ENCODE measurements around the gene SRR.

Gene SRR

DNA sequence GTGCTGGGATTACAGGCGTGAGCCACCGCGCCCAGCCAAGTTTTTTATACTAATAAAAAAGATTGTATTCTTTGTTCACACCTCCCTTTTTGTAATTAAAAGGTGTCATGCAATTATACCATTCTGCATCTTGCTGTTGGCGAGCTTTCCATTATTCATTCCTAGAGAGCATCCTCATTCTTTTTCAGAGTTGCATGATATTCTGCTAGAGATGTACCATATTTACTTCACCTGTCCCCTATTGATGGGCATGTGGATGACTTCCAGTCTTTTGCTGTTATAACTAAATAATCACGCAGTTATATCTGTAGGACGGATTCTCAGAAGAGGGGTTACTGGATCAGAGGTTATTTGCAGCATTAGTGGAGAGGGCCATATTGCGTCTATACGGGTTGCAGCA is 50.6 kb downstream of the SRR start:
- TF ChIP-seq TAF1 (IDR thresholded peaks at IDR 0.05; ENCODE audit: borderline replicate concordance, insufficient read depth, low read length) (no peak), POLR2AphosphoS5 (IDR thresholded peaks at IDR 0.05; ENCODE audit: low read depth, low read length) (no peak), FOXP2 (optimal IDR thresholded peaks at IDR 0.05; ENCODE audit: borderline replicate concordance, extremely low read depth, extremely low read length, insufficient read depth) (no peak)

DNA sequence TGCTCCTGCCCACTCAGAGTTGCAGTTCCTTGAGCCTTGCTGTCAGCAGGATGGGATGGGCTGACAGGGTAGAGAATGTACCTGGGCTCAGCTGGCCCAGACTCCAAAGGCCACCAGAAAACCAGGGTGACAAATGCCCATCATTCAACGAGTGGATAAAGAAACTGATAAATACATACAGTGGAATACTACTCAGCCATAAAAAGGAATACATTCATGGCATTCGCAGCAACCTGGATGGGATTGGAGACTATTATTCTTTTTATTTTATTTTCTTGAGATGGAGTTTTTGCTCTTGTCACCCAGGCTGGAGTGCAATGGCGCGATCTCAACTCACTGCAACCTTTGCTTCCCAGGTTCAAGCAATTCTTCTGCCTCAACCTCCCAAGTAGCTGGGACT is 53.5 kb downstream of the SRR start:
- TF ChIP-seq TAF1 (IDR thresholded peaks at IDR 0.05; ENCODE audit: borderline replicate concordance, insufficient read depth, low read length) (no peak), FOXP2 (optimal IDR thresholded peaks at IDR 0.05; ENCODE audit: borderline replicate concordance, extremely low read depth, extremely low read length, insufficient read depth) (no peak), POLR2AphosphoS5 (IDR thresholded peaks at IDR 0.05; ENCODE audit: low read depth, low read length) (no peak), SIN3A (IDR thresholded peaks at IDR 0.05; ENCODE audit: borderline replicate concordance, insufficient read depth, low read length) (no peak)
- TF ChIP-seq, protein P1, sequence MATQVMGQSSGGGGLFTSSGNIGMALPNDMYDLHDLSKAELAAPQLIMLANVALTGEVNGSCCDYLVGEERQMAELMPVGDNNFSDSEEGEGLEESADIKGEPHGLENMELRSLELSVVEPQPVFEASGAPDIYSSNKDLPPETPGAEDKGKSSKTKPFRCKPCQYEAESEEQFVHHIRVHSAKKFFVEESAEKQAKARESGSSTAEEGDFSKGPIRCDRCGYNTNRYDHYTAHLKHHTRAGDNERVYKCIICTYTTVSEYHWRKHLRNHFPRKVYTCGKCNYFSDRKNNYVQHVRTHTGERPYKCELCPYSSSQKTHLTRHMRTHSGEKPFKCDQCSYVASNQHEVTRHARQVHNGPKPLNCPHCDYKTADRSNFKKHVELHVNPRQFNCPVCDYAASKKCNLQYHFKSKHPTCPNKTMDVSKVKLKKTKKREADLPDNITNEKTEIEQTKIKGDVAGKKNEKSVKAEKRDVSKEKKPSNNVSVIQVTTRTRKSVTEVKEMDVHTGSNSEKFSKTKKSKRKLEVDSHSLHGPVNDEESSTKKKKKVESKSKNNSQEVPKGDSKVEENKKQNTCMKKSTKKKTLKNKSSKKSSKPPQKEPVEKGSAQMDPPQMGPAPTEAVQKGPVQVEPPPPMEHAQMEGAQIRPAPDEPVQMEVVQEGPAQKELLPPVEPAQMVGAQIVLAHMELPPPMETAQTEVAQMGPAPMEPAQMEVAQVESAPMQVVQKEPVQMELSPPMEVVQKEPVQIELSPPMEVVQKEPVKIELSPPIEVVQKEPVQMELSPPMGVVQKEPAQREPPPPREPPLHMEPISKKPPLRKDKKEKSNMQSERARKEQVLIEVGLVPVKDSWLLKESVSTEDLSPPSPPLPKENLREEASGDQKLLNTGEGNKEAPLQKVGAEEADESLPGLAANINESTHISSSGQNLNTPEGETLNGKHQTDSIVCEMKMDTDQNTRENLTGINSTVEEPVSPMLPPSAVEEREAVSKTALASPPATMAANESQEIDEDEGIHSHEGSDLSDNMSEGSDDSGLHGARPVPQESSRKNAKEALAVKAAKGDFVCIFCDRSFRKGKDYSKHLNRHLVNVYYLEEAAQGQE (IDR thresholded peaks at IDR 0.05; ENCODE audit: insufficient read depth in 1 of 2, low read depth in 2 of 2, low read length in 2 of 2) = no peak

DNA sequence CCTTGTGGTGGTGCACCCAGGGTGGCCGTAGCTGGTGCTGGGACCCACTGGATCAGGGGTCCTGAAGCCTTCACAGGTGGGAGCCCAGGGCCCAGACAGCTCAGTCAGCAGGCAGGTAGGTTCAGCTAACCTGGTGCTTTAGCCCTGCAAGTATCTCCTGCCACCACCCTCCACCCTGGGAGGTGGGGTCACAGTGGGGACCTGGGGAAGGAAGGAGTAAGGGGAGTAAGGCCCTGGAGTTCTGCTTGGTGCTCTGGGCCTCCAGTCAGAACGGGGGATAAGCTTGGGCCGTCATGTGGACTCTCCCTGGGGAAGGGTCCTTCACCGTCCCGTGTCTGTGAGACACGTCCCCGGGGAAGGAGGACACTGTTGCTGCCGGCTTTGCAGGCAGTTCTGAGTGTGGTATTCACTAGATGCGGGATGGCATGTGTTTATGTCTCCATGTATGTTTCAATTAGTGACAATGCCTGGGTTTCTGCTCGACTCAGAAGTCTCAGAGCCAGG is 54.2 kb downstream of the SRR start:
- TF ChIP-seq FOXP2 (optimal IDR thresholded peaks at IDR 0.05; ENCODE audit: borderline replicate concordance, extremely low read depth, extremely low read length, insufficient read depth) = no peak
- TF ChIP-seq TAF1 (IDR thresholded peaks at IDR 0.05; ENCODE audit: borderline replicate concordance, insufficient read depth, low read length) = no peak
- TF ChIP-seq, protein P1 (IDR thresholded peaks at IDR 0.05; ENCODE audit: insufficient read depth in 1 of 2, low read depth in 2 of 2, low read length in 2 of 2) = no peak
- no peak for TF ChIP-seq POLR2AphosphoS5 (IDR thresholded peaks at IDR 0.05; ENCODE audit: low read depth, low read length)
- TF ChIP-seq SIN3A (IDR thresholded peaks at IDR 0.05; ENCODE audit: borderline replicate concordance, insufficient read depth, low read length) = no peak

DNA sequence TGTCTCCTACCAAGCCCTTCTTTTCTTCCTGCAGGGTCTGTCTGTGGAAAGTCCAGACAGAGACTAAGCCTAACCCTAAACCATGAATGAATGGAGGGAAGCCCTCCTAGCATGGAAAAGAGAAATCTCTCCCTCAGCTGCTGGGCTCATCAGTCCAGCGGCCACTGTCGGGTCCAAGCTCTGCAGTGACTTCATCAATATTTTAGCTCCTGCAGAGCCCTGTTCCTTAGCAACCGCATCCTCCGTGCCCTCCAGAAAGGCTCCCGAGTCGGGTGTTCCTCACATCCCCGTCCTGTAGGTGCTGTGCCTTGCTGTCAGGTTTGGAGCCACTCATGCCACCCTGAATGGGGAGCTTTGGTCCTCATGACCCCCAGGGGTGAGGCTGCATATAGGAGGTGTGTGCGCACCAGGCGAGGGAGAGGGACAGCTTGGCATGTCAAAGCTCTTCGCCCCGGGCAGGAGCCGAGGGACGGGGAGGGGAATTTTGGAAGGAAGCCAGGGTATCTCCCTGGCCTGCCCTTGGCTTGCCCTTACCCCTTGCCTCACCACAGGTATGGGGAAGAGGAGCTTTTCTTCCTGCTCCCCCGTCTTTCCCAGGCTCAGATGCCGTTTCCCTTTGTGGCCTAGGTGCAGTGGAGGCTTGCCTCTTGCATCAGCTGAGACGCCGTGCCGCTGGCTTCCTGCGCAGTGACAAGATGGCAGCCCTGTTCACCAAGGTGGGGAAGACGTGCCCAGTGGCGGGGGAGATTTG is 57.4 kb downstream of the SRR start:
- TF ChIP-seq, protein P1 (IDR thresholded peaks at IDR 0.05; ENCODE audit: insufficient read depth in 1 of 2, low read depth in 2 of 2, low read length in 2 of 2) = no peak
- TF ChIP-seq TAF1 (IDR thresholded peaks at IDR 0.05; ENCODE audit: borderline replicate concordance, insufficient read depth, low read length) = no peak
- TF ChIP-seq FOXP2 (optimal IDR thresholded peaks at IDR 0.05; ENCODE audit: borderline replicate concordance, extremely low read depth, extremely low read length, insufficient read depth) = no peak
- TF ChIP-seq SIN3A (IDR thresholded peaks at IDR 0.05; ENCODE audit: borderline replicate concordance, insufficient read depth, low read length) = no peak
- no peak for TF ChIP-seq POLR2AphosphoS5 (IDR thresholded peaks at IDR 0.05; ENCODE audit: low read depth, low read length)

DNA sequence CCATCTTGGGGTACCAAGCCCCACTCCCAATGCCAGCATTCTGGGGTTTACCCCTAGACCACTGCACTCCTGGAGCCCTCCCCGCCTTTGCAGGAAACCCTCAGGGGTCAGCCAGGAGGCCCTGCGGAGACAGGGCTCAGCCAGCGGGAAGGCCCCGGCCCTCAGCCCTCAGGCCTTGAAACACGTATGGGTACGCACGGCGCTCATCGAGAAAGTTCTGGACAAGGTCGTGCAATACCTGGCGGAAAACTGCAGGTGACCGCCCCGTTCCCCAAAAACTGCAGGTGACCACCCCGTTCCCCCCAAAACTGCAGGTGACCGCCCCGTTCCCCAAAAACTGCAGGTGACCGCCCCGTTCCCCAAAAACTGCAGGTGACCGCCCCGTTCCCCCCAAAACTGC is 58.3 kb downstream of the SRR start:
- TF ChIP-seq SIN3A (IDR thresholded peaks at IDR 0.05; ENCODE audit: borderline replicate concordance, insufficient read depth, low read length) = no peak
- TF ChIP-seq, protein P1 (IDR thresholded peaks at IDR 0.05; ENCODE audit: insufficient read depth in 1 of 2, low read depth in 2 of 2, low read length in 2 of 2) = no peak
- TF ChIP-seq FOXP2 (optimal IDR thresholded peaks at IDR 0.05; ENCODE audit: borderline replicate concordance, extremely low read depth, extremely low read length, insufficient read depth) = no peak
- no peak for TF ChIP-seq TAF1 (IDR thresholded peaks at IDR 0.05; ENCODE audit: borderline replicate concordance, insufficient read depth, low read length)
- TF ChIP-seq POLR2AphosphoS5 (IDR thresholded peaks at IDR 0.05; ENCODE audit: low read depth, low read length) = no peak

All from PFSK-1 (cell line).